GM12891 (cell line): ENCODE results near the gene CERK.
A peak's percentile ranks its signal among the peaks of the same experiment; 100 is the strongest.

Source experiments
- DNase-seq: peaks from one replicate; pipeline ENCODE4 v3.0.0; 2011; ENCODE audit warnings: low spot score; ENCODE audit not compliant: insufficient read length
- FAIRE-seq: peaks from 2 replicates; lab custom pipeline; 2011; peaks lifted over from hg19 to GRCh38; lab: Jason Lieb, UNC
- PAX5 ChIP-seq: IDR thresholded peaks from 2 replicates; pipeline ENCODE4 v1.6.1; 2011; ENCODE audit warnings: low read length, moderate library complexity, mild to moderate bottlenecking; ENCODE audit not compliant: insufficient read depth, severe bottlenecking
- POLR2A ChIP-seq: IDR thresholded peaks from 2 replicates; pipeline ENCODE4 v1.6.1; 2011; ENCODE audit warnings: low read depth, low read length, control low read depth
- POLR2AphosphoS5 ChIP-seq: IDR thresholded peaks from 2 replicates; pipeline ENCODE4 v1.6.1; 2011; ENCODE audit warnings: low read depth, low read length, control low read depth
- POU2F2 ChIP-seq: IDR thresholded peaks from 2 replicates; pipeline ENCODE4 v1.6.1; 2011; ENCODE audit warnings: low read depth, mild to moderate bottlenecking, control low read depth, low read length, moderate library complexity
- SPI1 ChIP-seq: IDR thresholded peaks from 2 replicates; pipeline ENCODE4 v1.6.1; 2011; ENCODE audit warnings: low read depth, low read length, control low read depth
- TAF1 ChIP-seq: IDR thresholded peaks from 2 replicates; pipeline ENCODE4 v1.6.1; 2011; ENCODE audit warnings: low read depth, low read length, control low read depth

Gene CERK

DNA sequence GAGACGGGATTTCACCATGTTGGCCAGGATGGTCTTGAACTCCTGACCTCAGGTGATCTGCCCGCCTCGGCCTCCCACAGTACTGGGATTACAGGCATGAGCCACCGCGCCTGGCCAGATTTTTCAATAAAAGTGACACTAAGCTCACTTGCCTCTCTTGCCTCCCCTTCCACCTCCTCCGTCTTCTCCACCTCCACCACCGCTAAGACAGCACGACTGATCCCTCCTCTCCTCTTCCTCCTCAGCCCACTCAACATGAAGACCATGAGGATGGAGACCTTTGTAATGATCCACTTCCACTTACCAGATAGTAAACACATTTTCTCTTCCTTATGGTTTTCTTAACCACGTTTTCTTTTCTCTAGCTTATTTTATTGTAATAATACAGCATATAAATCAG lies 14.2 kb downstream of the CERK start:
- FAIRE-seq (no peak), DNase-seq (no peak)
- TF ChIP-seq POU2F2 (no peak), POLR2A (no peak), SPI1 (no peak), POLR2AphosphoS5 (no peak), PAX5 (no peak), TAF1 (no peak)

DNA sequence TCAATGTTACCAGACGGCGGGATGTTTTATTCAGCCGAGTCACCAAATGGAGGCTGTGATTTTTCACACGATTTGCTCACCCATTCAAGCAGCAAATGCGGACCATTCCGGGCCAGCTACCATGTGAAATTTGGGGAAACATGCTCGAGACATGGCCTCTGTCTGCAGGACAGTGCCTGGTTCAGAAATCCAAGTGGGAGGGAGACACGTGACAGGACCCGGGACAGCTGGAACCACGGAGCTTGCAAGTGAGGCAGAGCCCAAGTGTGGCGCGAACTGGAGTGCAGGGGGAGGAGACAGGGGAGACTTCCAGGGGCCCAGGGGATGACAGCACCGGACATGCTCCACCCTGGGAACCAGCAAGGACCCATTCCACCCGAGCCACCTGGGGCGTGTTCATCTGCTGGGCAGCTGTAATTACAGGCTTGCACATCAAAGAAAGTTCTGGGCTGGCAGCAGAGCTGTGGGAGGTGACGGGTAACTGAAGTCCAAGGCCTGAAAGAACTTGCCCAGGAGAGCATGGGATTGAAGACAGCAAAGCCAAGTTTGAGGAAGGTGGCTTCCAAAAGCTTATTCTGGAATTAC lies 16.5 kb downstream of the CERK start:
- TF ChIP-seq PAX5 (no peak), POLR2A (no peak), POLR2AphosphoS5 (no peak), TAF1 (no peak), POU2F2 (no peak), SPI1 (no peak)
- FAIRE-seq (no peak), DNase-seq (no peak)

DNA sequence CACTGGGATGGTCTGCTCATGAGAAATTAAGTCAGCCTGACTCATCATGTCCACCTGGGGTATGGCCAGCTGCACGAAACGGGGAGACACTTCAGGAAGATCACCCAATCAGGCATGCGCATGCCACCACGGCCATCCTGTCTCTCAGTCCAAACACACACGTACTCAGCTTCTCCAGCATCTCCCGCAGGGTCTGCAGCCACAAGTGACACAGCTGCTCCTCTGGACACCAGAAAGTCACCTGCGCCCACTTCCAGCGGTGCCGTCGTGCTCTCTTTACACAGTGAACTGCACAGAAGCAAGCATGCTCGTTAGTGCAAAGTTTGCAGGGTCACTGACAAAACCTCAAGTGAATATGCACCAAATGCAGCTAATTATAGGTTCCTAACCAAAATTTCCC lies 18.1 kb downstream of the CERK start:
- TF ChIP-seq TAF1 (no peak), POU2F2 (no peak), POLR2AphosphoS5 (no peak), PAX5 (no peak), POLR2A (no peak), SPI1 (no peak)
- FAIRE-seq: peak; percentile 58
- no peak for DNase-seq

DNA sequence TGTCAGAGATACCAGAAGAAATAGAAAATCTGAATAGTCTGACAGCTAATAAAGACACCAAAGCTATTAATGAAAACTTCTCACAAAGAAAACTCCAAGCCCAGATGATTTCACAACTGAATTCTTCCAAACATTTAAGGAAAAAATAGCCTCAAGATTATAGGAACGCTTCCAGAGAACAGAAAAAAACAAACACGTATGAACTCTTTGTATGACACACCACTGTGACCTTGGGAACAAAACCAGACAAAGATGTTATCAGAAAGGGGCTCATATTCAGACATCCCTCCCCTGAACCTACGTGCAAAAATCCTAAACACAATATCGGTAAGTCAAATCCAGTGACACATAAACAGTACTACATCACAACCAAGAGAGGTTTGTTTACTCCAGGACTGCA lies 23.5 kb downstream of the CERK start:
- TF ChIP-seq POLR2AphosphoS5 (no peak), TAF1 (no peak), SPI1 (no peak), POLR2A (no peak), PAX5 (no peak), POU2F2 (no peak)
- FAIRE-seq (no peak), DNase-seq (no peak)

DNA sequence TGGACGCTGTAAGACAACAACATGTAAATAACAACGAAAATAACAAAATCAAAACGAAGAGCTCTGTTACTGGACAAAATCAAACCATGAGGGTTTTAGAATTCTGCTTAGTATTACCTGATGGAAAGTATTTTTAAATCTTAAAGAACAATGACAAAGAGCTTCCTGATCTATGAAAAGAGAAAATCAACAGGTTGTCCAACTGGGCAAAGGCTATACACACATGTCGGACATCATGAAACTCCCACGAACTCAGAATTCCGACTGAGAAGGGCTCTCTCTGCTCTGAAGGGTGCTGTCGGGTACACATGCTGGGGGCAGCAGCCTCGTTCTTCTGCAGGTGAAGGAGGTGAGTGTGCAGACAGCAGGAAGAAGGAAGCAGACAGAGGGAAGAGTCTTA lies 25.8 kb downstream of the CERK start:
- FAIRE-seq: no peak
- no peak for DNase-seq
- TF ChIP-seq POLR2AphosphoS5 (no peak), TAF1 (no peak), SPI1 (no peak), PAX5 (no peak)

DNA sequence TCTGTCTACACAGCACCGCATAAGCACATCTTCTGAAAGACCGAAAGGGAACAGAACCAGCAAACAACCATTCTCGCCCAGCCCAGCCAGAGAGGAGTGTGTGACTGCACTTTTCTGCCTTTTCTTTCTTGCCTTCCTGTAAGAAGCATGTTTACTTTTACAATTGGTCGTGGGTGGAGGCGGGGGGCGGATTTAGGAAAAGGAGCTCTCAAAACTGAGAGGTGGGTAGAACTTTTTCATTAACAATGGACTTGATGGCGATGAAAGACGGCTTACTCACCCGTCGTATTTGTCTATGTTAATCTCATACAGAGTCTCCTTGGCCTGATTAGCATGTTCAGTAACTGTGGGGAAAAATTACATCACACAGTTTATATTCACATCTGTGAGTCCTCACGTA lies 27.2 kb downstream of the CERK start:
- TF ChIP-seq PAX5 (no peak), TAF1 (no peak), POLR2A (no peak), POLR2AphosphoS5 (no peak), POU2F2 (no peak), SPI1 (no peak)
- DNase-seq: no peak
- FAIRE-seq: peak; percentile 5

DNA sequence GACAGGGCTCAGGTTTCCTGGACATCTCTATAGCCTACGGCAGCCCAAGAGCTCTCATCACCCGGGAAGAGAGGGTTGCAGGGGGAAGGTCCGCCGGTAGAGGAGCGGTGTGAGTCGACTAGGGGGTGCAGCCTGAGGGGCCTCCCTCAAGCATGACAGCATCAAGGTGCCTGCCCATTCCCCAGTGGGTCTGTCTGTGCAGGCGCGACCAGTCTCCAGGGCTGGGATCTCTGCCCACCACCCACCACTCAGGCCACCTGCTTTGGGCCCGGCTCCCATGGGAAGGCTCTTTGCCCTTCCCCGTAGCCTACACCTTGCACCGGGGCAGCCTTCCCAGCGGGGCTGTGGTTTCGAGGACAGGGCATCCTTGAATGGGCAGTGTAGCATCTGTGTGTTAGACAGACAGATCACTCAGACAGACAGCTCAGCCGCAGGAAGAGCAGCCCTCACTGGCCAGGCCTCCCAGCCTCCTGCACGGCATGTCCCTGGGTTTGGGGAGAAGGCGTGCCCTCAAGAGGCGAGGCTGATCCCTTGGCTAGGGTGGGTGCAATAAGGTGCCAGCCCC lies 29.2 kb downstream of the CERK start:
- DNase-seq (no peak), FAIRE-seq (no peak)
- TF ChIP-seq PAX5: no peak
- no peak for TF ChIP-seq POLR2A
- TF ChIP-seq POU2F2: no peak

DNA sequence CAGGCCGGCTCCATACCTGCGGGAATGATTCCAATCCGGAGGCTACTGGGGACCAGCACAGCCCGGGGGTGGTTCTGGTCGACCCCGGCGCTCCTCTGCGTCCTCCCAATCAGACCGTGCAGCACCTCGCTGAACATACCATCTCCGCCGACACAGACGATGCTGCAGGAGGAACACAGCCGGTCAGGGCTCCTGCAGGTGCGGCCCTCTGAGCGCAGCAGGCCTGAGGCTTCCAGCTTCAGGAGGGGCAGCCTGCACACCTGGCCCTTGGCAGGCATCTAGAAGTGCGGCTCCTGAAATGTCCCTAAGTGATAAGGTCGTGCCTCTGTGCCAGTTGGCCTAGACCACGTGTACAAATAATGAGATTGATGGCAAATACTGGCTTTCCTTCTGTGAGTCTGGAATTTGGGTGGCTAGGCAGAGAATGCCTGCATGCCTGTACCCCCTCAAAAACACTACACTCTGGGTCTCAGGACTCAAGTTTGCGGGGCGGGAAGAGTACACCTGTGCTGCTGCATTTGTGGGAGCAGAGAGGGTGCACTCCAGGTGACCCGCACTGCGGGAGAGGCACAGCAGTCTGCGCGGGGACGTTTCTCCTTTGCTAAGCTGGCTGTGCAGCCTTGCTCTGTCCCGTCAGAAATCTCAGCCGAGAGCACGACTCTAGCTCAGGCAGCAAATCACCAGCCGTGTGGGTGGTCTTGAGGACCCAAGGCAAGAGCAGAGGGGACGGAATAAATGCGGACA lies 30.1 kb downstream of the CERK start:
- no peak for DNase-seq
- TF ChIP-seq SPI1 (no peak), TAF1 (no peak), PAX5 (no peak), POU2F2 (no peak), POLR2AphosphoS5 (no peak), POLR2A (no peak)
- FAIRE-seq: no peak

DNA sequence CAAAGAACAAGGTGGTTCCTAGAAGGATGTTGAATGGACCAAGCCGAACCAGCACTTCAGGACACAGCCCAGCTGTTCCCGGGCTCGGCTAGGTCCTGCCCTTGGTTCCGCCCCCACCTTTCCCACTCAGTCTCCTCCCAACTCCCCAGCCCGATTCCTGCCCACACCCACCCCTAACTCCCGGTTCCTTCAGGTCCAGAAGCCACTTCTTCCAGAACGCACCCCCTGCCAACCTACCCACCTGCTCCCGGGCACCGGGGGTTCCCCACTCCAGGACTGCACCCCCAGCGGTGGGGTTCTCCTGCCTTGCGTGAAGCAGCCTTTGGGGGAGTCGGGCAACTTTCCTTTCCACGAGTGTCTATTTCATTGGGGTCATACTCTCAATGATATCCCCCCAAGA lies 30.7 kb downstream of the CERK start:
- FAIRE-seq (no peak), DNase-seq (no peak)
- TF ChIP-seq POU2F2: no peak
- TF ChIP-seq TAF1: no peak
- no peak for TF ChIP-seq SPI1
- no peak for TF ChIP-seq POLR2A
- TF ChIP-seq POLR2AphosphoS5: no peak
- TF ChIP-seq PAX5: no peak

DNA sequence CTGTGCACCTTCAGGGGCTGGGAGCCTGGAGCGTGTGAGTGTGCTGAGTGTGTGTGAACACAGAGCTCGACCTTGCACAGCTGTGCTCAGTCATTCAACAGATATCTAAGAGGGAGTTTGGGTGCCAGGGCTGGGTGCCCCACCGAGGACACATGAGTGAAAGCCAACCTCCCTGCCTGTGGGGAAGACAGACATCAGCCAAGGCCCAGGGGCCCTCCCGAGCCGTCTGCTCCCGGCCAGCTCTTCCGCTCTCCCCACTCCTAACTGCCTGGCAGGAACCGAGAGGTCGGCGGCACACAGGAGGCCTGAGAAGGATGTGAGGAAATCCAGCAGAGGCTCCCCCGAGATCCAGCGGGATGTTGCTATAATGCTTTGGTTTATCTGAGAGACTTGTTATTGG lies 32.0 kb downstream of the CERK start:
- no peak for TF ChIP-seq PAX5
- no peak for TF ChIP-seq SPI1
- TF ChIP-seq POU2F2: no peak
- TF ChIP-seq POLR2AphosphoS5: no peak
- TF ChIP-seq TAF1: no peak
- TF ChIP-seq POLR2A: no peak
- DNase-seq (no peak), FAIRE-seq (no peak)

DNA sequence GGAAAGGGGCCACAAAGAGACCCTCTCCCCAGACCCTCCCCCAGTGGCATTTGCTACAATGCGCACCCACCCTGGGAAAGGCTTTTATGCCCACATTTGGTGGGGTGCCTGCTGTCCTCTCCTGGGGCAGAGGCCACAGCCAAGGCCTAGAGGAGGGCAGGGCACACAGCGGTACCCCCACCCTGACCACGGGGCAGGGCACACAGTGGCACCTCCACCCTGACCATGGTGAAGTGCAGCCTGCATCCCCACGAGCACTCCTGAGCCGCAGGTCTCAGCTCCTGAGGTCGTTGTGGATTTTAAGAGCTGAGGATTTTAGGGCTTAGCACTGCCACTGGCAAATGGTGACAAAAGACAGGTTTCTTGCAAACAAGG lies 34.1 kb downstream of the CERK start:
- no peak for FAIRE-seq
- DNase-seq: no peak
- TF ChIP-seq TAF1: no peak
- no peak for TF ChIP-seq PAX5
- TF ChIP-seq POLR2A: no peak
